Smooth muscle cell (in vitro differentiated cells): ENCODE results near the gene MRPL58. TPM values are rescaled to one million over a fixed set of nuclear protein-coding genes. Genes with fewer than 3 reads are reported as not detected.

Experiments used
- DNase-seq: peaks from one replicate; lab custom pipeline; 2025; ENCODE audit not compliant: unreplicated experiment; lab: John Stamatoyannopoulos, UW
- H2AFZ ChIP-seq: fragments of 200-600 bp; sonication (generic); 2 replicates; pipeline ENCODE4 v1.6.0; 2016; ENCODE audit warnings: antibody characterized with exemption, low read depth, mild to moderate bottlenecking
- H3F3A ChIP-seq: fragments of 200-600 bp; sonication (generic); 2 replicates; pipeline ENCODE4 v1.6.0; 2017; ENCODE audit warnings: antibody characterized with exemption, low read depth
- H3K27ac ChIP-seq: fragments of 200-600 bp; sonication (generic); 2 replicates; pipeline ENCODE4 v1.5.1; 2016; ENCODE audit warnings: low read depth, mild to moderate bottlenecking
- H3K27me3 ChIP-seq: fragments of 200-600 bp; sonication (generic); 2 replicates; pipeline ENCODE4 v1.6.1; 2016; ENCODE audit warnings: low read depth, mild to moderate bottlenecking
- H3K36me3 ChIP-seq: fragments of 200-600 bp; sonication (generic); 2 replicates; pipeline ENCODE4 v1.5.1; 2016; ENCODE audit warnings: low read depth
- H3K4me1 ChIP-seq: fragments of 200-600 bp; sonication (generic); 2 replicates; pipeline ENCODE4 v1.5.1; 2016; ENCODE audit warnings: low read depth
- H3K4me2 ChIP-seq: fragments of 200-600 bp; sonication (generic); 2 replicates; pipeline ENCODE4 v1.6.0; 2016; ENCODE audit warnings: mild to moderate bottlenecking
- H3K4me3 ChIP-seq: fragments of 200-600 bp; sonication (generic); 2 replicates; pipeline ENCODE4 v1.5.1; 2016; ENCODE audit warnings: mild to moderate bottlenecking
- H3K79me2 ChIP-seq: fragments of 200-600 bp; sonication (generic); 2 replicates; pipeline ENCODE4 v1.6.0; 2016; ENCODE audit warnings: low read depth, mild to moderate bottlenecking
- H3K9ac ChIP-seq: fragments of 200-600 bp; sonication (generic); 2 replicates; pipeline ENCODE4 v1.6.0; 2016; ENCODE audit warnings: low read depth
- H3K9me3 ChIP-seq: fragments of 200-600 bp; sonication (generic); replicated peaks from 2 replicates; pipeline ENCODE4 v1.5.1; 2016; ENCODE audit warnings: low read depth
- H4K20me1 ChIP-seq: fragments of 200-600 bp; sonication (generic); 2 replicates; pipeline ENCODE4 v1.6.0; 2016; ENCODE audit warnings: low read depth
- WGBS: methylation state at CpG from one replicate; pipeline ENCODE4 v1.1.7; 2016; ENCODE audit warnings: low lambda C conversion rate; 5-methylcytosine and 5-hydroxymethylcytosine counted together
- polyA plus RNA-seq: library from polyadenylated mRNA; unstranded; fragments of >200 nt; fragmentation: Nextera tagmentation; extraction: Ambion mirVana; gene quantifications from 2 replicates; pipeline ENCODE4 v1.2.1, GENCODE V29; 2016
- total RNA-seq: library from RNA; depleted of rRNA; stranded (reverse); fragments of >200 nt; gene quantifications from 2 replicates; pipeline ENCODE4 v1.2.3, GENCODE V29; 2014
- TF ChIP-seq, protein P1 (sequence below): fragments of 200-600 bp; sonication (generic); IDR thresholded peaks from 2 replicates; pipeline ENCODE4 v1.5.1; 2017; ENCODE audit warnings: borderline replicate concordance, mild to moderate bottlenecking, antibody characterized with exemption; ENCODE audit not compliant: insufficient read depth, poor library complexity, severe bottlenecking

MRPL58 gene
- total and polyA plus RNA-seq, 2 experiments from 2014 or later = 36.2 to 75.6 TPM

DNA sequence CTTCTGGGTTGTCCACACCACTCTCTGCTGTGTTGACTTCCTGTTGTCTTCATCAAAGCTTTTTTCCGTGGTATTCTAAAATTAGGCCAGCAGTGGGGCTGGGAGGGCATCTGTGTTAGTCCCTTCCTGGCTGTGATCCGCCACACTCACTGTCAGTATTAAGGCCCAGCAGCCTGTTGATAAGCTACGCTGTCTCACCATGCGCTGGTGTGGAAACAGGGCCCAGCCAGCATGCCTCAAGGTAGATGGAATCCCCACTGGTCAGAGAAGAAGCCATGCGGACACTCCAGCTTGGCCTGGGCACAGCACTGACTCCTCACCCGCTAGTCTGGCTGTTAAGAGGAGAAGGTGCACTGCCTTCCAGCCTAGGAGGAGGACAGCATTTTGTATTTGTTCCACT, 13.7 kb upstream of the MRPL58 start:
- DNase-seq = no peak
- H4K20me1 ChIP-seq = peaks cover 74% of the 10 kb centered on the region
- no peaks in the 10 kb centered on the region for H3K4me1 ChIP-seq
- 60% methylated on average over 6 of the region's 6 CpGs for WGBS
- H3K36me3 ChIP-seq = no peaks in the 10 kb centered on the region
- no peak overlapping the region for H3K4me2 ChIP-seq
- no peak overlapping the region for H3K4me3 ChIP-seq
- H2AFZ ChIP-seq = no peak overlapping the region
- peak overlapping the region; percentile 38 for H3K27ac ChIP-seq
- no peak overlapping the region for H3K9ac ChIP-seq
- H3K79me2 ChIP-seq = peaks cover 44% of the 10 kb centered on the region
- peaks cover 6% of the 10 kb centered on the region for H3F3A ChIP-seq
- H3K9me3 ChIP-seq = no peaks in the 10 kb centered on the region
- TF ChIP-seq, protein P1, sequence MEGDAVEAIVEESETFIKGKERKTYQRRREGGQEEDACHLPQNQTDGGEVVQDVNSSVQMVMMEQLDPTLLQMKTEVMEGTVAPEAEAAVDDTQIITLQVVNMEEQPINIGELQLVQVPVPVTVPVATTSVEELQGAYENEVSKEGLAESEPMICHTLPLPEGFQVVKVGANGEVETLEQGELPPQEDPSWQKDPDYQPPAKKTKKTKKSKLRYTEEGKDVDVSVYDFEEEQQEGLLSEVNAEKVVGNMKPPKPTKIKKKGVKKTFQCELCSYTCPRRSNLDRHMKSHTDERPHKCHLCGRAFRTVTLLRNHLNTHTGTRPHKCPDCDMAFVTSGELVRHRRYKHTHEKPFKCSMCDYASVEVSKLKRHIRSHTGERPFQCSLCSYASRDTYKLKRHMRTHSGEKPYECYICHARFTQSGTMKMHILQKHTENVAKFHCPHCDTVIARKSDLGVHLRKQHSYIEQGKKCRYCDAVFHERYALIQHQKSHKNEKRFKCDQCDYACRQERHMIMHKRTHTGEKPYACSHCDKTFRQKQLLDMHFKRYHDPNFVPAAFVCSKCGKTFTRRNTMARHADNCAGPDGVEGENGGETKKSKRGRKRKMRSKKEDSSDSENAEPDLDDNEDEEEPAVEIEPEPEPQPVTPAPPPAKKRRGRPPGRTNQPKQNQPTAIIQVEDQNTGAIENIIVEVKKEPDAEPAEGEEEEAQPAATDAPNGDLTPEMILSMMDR = no peak
- no peaks in the 10 kb centered on the region for H3K27me3 ChIP-seq

DNA sequence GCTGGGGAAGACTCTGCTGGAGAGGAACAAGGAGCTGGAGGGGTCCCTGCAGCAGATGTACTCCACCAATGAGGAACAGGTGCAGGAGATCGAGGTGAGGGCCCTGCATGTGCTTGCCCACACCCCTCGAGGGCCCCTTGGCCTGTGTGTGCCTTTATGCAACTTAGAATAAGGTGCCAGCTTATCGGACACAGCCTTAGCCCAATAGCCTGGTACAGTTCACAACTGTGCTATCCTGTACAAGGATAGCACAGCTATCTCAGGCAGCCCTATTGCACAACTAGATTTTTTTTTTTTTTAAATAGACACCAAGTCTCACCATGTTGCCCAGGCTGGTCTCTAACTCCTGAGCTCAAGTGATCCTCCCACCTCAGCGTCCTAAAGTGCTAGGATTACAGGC, 12.9 kb upstream of the MRPL58 start:
- no peak overlapping the region for H3K27ac ChIP-seq
- H3K4me2 ChIP-seq = no peak overlapping the region
- TF ChIP-seq, protein P1 = no peak
- no peaks in the 10 kb centered on the region for H3K9me3 ChIP-seq
- no peak for DNase-seq
- no peak overlapping the region for H3K4me3 ChIP-seq
- no peaks in the 10 kb centered on the region for H3K4me1 ChIP-seq
- H3K9ac ChIP-seq = no peak overlapping the region
- H3F3A ChIP-seq = peaks cover 6% of the 10 kb centered on the region
- H2AFZ ChIP-seq = no peak overlapping the region
- peaks cover 37% of the 10 kb centered on the region for H3K79me2 ChIP-seq
- H3K27me3 ChIP-seq = no peaks in the 10 kb centered on the region
- peaks cover 67% of the 10 kb centered on the region for H4K20me1 ChIP-seq
- 93% methylated on average over 4 of the region's 4 CpGs for WGBS
- H3K36me3 ChIP-seq = no peaks in the 10 kb centered on the region

DNA sequence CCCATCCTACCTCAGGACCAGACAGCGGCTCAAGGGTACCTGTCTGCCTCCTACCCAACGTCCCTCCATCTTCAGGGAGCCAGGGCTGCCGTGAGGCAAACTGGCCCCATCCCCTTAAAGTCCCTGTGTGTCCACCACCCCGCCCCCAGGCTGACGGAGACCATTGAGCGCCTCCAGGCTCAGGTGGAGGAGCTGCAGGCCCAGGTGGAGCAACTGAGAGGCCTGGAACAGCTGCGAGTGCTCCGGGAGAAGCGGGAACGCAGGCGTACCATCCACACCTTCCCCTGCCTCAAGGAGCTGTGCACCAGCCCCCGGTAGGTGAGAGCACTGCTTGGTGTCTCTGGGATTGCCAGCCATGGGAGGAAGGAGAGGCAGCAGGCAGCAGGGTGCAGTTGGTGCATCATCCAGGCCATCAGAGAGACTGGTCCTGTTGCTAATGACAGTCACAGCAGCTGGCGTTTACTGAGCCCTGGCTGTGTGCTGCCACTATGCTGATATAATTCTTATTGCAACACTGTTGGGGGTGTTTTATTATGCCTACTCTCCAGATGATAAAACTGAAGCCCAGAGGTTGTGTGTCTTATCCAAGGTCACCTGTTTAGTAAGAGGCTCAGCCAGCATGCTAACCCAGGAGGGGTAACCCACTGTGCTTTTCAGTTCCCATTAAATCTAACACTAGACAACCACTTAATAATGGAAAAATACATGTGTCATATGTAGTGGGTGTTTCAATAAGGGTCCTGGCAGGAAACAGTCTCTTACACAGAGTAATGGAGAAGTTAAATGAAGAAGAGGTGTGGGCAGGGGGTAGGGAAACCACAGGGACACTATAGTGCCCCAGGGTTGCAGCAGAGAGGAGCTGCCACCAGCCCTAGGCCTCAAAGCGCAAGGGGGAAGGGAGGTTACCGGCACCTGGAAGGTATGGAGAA, 10.3 kb upstream of the MRPL58 start:
- WGBS = 97% methylated on average over 14 of the region's 15 CpGs
- TF ChIP-seq, protein P1 = no peak
- H3F3A ChIP-seq = no peaks in the 10 kb centered on the region

More for the DNA sequence above, 10.3 kb upstream of the MRPL58 start:
- H4K20me1 ChIP-seq = peaks cover 43% of the 10 kb centered on the region
- H3K9me3 ChIP-seq = no peaks in the 10 kb centered on the region
- H3K36me3 ChIP-seq = no peaks in the 10 kb centered on the region
- no peak overlapping the region for H3K4me3 ChIP-seq
- H3K27ac ChIP-seq = no peak overlapping the region
- no peaks in the 10 kb centered on the region for H3K27me3 ChIP-seq
- no peak overlapping the region for H3K4me2 ChIP-seq
- H3K4me1 ChIP-seq = no peaks in the 10 kb centered on the region
- H2AFZ ChIP-seq = no peak overlapping the region
- no peak for DNase-seq
- H3K9ac ChIP-seq = no peak overlapping the region
- peaks cover 10% of the 10 kb centered on the region for H3K79me2 ChIP-seq
